Adipose tissue (tissue), 3 donors: ENCODE data around the gene PLXNA3. TPM values are rescaled to one million over a fixed set of nuclear protein-coding genes. Genes with fewer than 3 reads are reported as not detected.

Source experiments
- H3K27ac ChIP-seq: one replicate; pipeline ENCODE4 v1.5.1; 2013; ENCODE audit warnings: low read depth, low read length
- WGBS, 3 donors: extraction: QIAGEN DNeasy Blood & Tissue Kit; methylation state at CpG; one replicate each; pipeline ENCODE4 v1.1.7; 2013; 5-methylcytosine and 5-hydroxymethylcytosine counted together
- polyA plus RNA-seq, 3 donors: library from polyadenylated mRNA; stranded (reverse); fragments of 200-250 nt; gene quantifications; one replicate each; pipeline ENCODE4 v1.2.3, GENCODE V29; 2013
- donor health status: healthy with polysubstance abuse.
- donor health status: Bipolar disorder and iron deficiency.
- donor health status: healthy.

PLXNA3 gene
- polyA plus RNA-seq: 10 to 100 TPM in 1 of 3 donors, 1 to 10 TPM in 2; 6.3 to 11.6 (median 9.7) TPM

DNA sequence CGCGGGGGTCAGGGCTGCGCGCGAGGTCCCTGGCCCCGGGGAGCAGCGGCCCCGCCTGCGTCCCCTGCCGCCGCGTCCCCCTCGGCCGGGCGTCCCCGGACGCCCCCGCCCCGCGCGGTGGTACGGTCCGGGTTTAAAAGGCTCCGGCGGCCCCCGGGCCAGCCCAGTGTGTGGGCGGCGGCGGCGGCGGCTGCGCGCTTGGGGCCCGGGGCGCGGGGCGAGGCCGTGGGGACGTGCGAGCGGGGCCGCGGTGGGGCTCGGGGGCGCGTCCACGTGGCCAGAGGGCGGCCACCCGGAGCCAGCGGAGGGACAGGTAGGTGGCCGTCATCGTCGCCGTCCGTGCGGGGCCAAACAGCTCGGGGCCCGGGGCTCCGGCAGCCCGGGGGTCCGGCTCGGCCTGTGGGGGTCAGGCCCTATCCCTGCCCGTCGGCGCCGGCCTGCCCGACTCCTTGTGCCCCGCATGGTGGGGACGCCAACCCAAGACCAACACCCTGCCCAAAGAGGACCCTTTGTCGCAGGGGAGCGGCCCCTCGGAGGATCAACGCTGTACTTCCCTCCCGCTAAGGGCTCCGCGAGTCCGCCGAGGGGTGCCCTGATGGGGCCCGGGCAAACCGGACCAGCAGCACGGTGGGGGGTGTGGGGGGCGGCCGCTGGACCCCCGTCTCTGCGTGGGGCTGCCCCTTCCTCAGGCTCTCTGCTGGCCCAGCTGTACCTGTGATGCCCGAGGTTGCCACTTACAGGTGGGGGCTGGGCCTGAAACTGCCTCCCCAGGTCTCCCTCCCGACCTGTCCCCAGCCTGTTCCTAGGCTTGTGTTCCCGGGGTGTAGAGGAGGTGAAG is at the start of gene PLXNA3:
Gene PLXNA3 (plus strand): TSS at position 166 of the 838 bp plus-strand sequence. CDS start 1,903 bp downstream, outside the sequence.
- no peak within 1 kb of the TSS for H3K27ac ChIP-seq

GRCh38 chrX:154408659-154409221 is 49.3 kb upstream of the PLXNA3 start:
- WGBS, 3 donors: 28 to 70% (median 56%) methylated on average over 9 to 10 of the region's 10 CpGs
- H3K27ac ChIP-seq: no peak overlapping the region

More for the DNA sequence above, at the start of gene PLXNA3:
- 0 to 30% (median 1%) methylated on average over 32 to 65 of the region's 88 CpGs for WGBS, 3 donors

GRCh38 chrX:154409222-154409871 is 48.7 kb upstream of the PLXNA3 start, which contains the start of gene DNASE1L1:
Gene DNASE1L1 (minus strand): TSS chrX:154409254. CDS start chrX:154405568, 3,686 bp downstream.
- WGBS, 3 donors: 27 to 54% (median 49%) methylated on average over 24 to 26 of the region's 26 CpGs
- no peak within 1 kb of the TSS for H3K27ac ChIP-seq

- no peak overlapping the region for H3K27ac ChIP-seq
- WGBS, 3 donors: 1 to 49% (median 1%) methylated on average over 16 to 28 of the region's 29 CpGs
These were observed 46.1 kb upstream of the PLXNA3 start for GRCh38 chrX:154411981-154412340.

DNA sequence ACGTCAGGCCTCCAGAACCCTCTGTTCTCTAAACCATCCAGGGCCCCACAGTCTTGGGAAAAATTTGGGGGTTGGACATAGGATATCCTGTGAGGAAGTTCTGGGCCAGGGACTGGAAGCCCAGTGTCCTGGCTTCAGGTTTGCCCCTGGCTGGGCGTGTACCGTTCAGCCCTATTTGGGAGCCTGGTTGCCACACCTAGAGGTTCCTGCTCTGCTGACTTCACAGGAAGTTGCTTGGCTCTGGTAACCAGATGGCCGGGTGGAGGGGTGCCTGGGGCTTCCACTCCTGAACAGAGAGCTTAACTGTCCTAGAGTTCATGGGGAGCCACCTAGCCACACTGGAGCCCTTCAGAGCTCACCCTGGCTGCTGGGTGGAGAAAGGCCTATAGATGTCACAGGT is 45.6 kb upstream of the PLXNA3 start:
- H3K27ac ChIP-seq: no peak overlapping the region
- 15 to 37% (median 22%) methylated on average over 4 of the region's 4 CpGs for WGBS, 3 donors

- H3K27ac ChIP-seq: no peak overlapping the region
- 66 to 69% (median 67%) methylated on average over 7 to 8 of the region's 8 CpGs for WGBS, 3 donors
These were observed 44.9 kb upstream of the PLXNA3 start for GRCh38 chrX:154413142-154413541.

DNA sequence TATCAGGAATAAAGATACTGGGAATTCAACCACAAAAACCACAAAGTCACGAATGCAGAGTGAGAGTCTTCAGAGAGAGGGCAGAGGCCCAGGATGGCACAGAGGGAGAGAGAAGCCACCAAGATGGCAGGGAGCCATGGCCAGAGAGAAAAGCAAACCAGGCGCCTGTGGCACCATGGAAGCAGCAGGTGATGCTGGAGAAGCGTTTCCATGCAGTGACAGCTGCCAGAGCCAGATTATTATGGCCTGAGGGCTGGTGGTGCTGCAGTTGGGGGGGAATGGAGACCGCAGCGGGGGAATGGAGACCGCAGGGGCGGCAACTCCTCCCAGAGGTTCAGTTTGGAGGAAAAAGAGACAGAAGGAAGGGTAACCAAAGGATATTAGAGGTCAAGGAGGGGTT is 40.9 kb upstream of the PLXNA3 start:
- H3K27ac ChIP-seq: no peak overlapping the region
- WGBS, 3 donors: 69 to 94% (median 84%) methylated on average over 7 of the region's 7 CpGs

DNA sequence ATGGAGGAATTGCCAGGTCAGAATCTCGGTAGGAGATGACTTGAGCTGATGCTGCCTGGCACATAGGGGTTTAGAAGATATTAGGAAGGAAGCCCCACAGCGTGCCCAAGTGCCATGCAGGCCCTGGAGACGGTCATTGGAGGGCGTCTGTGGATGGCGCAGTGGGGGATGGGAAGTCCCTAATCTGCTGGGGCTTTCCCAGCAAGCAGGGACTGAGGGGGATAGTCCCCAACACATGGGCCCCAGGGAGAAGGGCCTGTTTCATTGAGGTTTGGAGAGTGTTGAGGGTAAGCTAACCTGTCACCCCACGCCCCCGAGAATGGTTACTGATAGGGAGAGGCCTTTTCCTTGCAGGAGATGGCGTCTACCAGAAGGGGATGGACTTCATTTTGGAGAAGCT is 38.9 kb upstream of the PLXNA3 start:
- WGBS, 3 donors: 85 to 92% (median 89%) methylated on average over 6 to 8 of the region's 8 CpGs
- H3K27ac ChIP-seq: no peak overlapping the region

GRCh38 chrX:154419688-154420401 is 38.2 kb upstream of the PLXNA3 start:
- H3K27ac ChIP-seq: no peak overlapping the region
- 49 to 74% (median 68%) methylated on average over 11 to 19 of the region's 19 CpGs for WGBS, 3 donors

- 77 to 79% (median 77%) methylated on average over 2 to 10 of the region's 10 CpGs for WGBS, 3 donors
- no peak overlapping the region for H3K27ac ChIP-seq
These were observed 37.7 kb upstream of the PLXNA3 start for GRCh38 chrX:154420402-154420756.

GRCh38 chrX:154426916-154427770 is 30.9 kb upstream of the PLXNA3 start:
- WGBS, 3 donors: 69 to 85% (median 81%) methylated on average over 13 of the region's 13 CpGs
- H3K27ac ChIP-seq: no peak overlapping the region

DNA sequence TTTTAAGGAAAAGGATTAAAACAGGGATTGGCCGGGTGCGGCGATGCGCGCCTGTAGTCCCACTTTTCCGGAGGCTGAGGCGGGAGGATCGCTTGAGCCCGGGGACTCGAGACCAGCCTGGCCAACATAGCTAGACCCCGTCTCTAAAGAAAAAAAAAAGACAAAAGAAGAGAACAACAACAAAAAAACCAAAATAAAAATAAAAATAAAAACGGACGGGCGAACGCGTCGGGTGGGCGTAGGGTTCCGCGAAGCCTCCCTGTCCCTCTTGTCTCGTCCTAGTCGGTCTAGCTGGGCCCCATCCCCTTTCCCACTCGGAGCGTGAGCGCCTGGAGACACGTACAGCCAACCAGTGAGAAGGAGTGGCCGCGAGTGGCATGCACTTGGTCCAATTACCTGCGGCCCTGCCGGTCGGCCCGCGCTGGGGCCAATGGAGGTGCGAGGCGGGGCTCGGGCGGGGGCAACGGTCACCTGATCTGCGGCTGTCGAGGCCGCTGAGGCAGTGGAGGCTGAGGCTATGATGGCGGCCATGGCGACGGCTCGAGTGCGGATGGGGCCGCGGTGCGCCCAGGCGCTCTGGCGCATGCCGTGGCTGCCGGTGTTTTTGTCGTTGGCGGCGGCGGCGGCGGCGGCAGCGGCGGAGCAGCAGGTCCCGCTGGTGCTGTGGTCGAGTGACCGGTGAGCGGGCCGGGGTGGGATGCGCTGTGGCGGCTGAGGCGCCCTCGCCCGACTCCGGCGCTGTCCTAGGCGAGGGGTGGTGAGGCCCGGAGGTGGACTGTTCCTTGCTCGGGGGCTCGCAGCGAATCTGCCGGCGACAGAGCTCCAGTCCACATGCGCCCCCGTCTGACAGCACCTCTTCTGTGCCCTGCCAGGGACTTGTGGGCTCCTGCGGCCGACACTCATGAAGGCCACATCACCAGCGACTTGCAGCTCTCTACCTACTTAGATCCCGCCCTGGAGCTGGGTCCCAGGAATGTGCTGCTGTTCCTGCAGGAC is 29.6 kb upstream of the PLXNA3 start, which contains the start of gene ATP6AP1:
Gene ATP6AP1 (plus strand): TSS at position 502 of the 996 bp plus-strand sequence. CDS start 16 bp downstream, at position 518.
- no peak within 1 kb of the TSS for H3K27ac ChIP-seq
- 8 to 35% (median 23%) methylated on average over 33 to 87 of the region's 87 CpGs for WGBS, 3 donors

DNA sequence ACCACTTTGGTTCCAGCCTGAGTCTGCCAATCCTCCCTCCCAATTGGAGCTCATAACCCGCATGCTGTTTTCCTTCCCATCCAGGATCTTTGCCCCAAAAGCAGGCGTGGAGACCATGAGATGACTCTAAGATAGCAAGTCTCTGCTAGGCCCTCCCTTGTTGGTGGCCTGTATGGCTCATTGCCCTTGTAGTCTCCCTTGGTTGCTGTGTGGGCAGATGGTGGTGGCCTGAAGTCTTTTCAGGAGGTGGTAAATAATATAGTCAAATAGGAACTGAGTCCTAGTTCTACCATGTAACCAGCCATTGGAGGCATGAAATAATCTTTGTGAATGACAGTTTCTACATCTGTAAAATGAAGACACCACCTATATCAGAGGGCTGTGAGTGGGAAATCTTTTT is 28.4 kb upstream of the PLXNA3 start:
- 73 to 86% (median 81%) methylated on average over 2 of the region's 2 CpGs for WGBS, 3 donors
- H3K27ac ChIP-seq: no peak overlapping the region

GRCh38 chrX:154430479-154430878 is 27.6 kb upstream of the PLXNA3 start:
- WGBS, 3 donors: 52 to 74% (median 55%) methylated on average over 6 of the region's 6 CpGs
- H3K27ac ChIP-seq: no peak overlapping the region

DNA sequence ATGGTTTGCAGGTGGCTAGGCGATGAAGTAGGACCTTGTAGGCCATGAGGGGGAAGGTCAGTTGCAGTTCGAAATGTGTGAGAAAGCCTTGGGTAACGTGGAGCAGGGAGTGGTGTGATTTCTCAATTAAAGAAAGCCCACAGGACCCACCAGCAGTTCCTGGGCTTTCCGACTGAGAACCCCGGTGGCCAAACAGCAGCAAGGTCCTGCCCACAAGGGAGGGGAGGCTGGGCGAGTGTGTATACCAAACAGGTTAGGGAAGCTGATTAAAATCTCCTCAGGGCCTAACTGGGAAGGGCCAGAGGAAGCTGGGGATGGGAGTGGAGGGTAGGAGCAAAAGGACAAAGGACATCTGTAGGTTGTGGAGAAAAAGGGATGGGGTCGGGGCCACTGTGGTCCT is 27.2 kb upstream of the PLXNA3 start:
- WGBS, 3 donors: 43 to 74% (median 61%) methylated on average over 6 to 7 of the region's 7 CpGs

GRCh38 chrX:154431341-154431740 is 26.7 kb upstream of the PLXNA3 start:
- WGBS, 3 donors: 53 to 64% (median 63%) methylated on average over 5 of the region's 5 CpGs
- no peak overlapping the region for H3K27ac ChIP-seq

More for the DNA sequence above, 27.2 kb upstream of the PLXNA3 start:
- H3K27ac ChIP-seq: no peak overlapping the region

DNA sequence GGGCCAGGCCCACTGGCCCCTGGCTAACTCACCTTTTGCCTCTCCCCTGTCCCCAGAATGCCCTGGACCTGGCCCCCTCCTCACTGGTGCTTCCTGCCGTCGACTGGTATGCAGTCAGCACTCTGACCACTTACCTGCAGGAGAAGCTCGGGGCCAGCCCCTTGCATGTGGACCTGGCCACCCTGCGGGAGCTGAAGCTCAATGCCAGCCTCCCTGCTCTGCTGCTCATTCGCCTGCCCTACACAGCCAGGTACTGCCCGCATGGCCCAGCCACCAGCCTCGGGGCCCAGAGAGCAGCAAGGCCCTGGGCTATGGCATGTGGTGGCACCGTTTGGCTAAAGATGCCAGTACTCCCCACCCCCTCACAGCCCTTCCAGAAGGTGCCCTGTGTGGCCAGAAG is 25.9 kb upstream of the PLXNA3 start:
- WGBS, 3 donors: 85 to 94% (median 93%) methylated on average over 6 to 8 of the region's 8 CpGs
- H3K27ac ChIP-seq: no peak overlapping the region
